ENCODE results near the gene FOXL3.
"Not testable (repeated sequence)": the region's sequence is repeated elsewhere in the genome, so short reads cannot be mapped to it uniquely, and the experiment has no call there.

Gene FOXL3

DNA sequence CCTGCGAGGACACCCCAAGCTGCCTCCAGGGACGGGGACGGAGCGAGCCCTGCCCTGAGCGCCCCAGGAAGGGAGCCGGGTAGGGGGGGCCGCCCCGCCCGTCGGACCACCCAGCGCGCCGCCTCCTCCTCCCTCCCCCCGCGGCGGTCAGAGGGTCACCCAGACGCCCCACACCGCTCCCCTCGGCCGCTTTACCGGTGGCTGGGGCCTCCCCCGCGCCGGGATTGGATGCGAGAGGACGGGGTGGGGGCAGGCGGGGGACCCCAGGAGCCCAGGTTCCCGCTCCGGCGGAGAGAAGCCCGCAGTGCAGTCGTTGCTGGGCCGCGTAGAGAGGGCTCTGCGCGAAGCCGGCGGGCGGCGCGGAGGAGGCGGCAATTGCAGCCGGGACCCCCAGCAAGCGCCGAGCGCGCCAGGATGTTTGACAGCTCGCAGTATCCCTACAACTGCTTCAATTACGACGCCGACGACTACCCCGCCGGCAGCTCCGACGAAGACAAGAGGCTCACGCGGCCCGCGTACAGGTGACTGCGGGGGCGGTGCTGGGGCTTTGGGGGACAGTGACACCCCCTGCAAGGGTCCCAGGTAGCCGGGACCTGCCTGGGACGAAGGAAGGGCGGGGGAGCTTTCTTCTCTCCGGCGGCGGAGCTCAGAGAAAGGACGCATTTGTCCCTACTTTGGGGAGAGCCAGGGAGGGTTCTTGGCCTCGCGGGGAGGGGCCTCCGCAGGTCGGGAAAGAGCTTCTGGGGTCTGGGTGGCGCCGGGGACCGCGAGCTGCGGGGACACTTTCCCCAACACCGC, at the start of gene FOXL3:
FOXL3 (plus strand) TSS at position 415 of the 798 bp plus-strand sequence; CDS start at position 415, 0 bp downstream.
- DNase-seq, result no peak

DNA sequence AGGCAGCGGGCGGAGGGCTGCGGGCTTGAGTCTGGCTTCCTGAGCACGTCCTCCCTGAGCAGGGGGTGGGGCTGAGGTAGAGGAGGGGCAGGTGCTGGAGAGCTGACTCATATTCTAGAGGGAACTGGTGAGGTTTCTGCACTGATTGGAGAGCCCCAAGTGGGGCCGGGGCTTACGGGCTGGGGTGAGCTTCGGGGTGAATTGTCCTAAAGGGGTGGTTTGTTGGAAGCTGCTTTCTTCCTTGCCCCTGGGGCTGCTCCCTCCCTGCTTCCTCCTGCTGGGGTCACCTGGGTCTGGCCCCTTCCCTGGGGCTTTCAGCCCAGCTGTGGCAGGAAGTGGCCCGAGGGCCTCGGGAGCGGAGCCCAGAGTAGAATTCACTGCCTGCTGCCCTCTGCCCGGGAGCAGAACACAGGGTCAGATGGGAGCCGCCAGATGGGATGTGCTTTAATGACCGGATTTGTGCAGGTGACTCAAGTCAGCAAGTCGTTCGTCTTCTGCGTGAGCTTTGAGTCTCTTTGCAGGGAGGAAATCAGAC, 49.0 kb upstream of the FOXL3 start:
- no peak for DNase-seq

DNA sequence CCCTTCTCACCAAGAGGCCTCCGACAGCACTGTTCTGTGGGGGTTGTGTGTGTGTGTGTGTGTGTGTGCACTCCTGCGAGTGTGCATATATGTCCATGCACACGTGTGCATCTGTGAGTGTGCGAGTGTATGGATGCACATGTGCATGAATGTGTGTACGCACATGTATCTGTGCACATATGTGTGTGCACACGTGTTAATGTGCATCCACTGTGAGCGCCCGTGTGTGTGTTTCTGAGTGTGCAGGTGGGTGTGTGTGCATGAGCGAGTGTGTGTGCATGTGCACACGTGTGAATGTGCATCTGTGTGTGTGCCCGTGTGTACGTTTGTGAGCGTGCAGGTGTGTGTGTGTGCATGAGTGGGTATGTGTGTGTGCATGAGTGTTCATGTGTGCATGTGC, 48.5 kb upstream of the FOXL3 start:
- no peak for DNase-seq

DNA sequence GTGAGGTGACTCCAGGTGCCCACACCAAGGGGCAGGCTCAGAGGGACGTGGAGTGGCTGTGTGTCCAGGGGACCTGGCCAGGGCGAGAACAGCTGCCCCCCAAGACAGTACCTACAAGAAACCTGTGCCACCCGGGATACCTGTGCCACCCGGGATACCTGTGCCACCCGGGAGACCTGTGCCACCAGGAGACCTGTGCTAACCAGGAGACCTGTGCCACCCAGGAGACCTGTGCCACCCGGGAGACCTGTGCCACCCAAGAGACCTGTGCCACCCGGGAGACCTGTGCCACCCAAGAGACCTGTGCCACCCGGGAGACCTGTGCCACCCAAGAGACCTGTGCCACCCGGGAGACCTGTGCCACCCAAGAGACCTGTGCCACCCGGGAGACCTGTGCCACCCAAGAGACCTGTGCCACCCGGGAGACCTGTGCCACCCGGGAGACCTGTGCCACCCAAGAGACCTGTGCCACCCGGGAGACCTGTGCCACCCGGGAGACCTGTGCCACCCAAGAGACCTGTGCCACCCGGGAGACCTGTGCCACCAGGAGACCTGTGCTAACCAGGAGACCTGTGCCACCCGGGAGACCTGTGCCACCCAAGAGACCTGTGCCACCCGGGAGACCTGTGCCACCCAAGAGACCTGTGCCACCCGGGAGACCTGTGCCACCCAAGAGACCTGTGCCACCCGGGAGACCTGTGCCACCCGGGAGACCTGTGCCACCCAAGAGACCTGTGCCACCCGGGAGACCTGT, 47.0 kb upstream of the FOXL3 start:
- DNase-seq, result not testable (repeated sequence)

DNA sequence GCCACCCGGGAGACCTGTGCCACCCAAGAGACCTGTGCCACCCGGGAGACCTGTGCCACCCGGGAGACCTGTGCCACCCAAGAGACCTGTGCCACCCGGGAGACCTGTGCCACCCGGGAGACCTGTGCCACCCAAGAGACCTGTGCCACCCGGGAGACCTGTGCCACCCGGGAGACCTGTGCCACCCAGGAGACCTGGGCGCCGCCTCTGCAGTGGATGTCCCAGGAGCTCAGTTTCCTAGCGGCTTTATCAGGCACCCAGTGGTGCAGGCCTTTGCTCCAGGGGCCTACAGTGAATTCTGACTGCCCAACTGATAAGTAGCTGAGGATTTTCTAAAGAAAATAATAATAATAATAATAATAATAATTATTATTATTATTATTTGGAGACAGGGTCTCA, 46.4 kb upstream of the FOXL3 start:
- DNase-seq, result not testable (repeated sequence)

DNA sequence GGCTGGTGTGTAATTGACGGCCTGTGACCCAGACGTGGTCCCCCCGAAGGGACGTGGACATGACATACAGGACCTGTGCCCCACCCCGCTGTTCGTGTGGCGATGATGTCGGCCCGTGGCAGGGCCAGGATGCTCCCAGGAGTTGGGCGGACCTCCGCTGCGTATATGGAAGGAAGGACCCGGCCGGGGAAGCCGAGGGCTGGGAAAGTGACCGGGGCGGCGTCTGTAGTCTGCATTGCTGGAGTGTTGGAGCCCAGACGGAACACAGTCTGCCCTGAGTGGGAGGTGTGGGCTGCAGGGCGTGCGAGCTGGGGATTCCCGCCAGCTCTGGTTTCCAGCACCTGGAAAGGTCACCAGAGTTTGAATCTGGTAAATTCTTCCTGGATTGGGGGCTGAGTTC, 45.0 kb upstream of the FOXL3 start:
- no peak for DNase-seq

DNA sequence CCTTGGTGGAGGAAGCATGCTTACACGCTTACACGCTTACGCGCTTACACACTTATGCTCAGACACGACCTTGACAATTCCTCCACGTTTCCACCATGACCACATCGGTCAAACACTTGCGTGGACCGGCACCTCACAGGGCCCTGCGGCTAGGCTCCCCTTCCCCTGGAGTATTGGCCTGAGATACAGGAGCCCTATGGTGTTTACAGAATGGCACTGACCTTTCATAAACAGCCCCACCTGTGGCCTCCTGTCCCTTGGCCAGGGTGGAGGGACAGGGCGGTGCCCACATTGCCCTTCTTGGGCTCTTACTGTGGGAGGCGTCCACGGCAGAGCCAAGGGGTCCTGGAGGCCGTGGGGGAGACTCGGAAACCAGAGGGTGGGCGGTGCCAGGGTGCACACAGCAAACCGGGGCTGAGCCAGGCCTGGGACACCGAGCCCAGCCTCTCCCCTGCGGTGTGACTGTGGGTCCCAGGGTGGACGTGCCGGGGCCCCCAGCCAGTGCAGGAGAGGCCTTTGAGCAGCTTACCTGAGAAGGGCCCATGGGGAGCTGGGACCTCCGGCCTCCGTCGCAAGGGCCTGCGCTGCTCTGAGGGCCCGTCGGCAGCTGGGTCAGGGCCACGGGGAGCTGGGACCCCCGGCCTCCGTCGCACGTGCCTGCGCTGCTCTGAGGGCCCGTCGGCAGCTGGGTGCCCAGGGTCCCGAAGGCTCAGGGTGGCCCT, 44.2 kb upstream of the FOXL3 start:
- no peak for DNase-seq

DNA sequence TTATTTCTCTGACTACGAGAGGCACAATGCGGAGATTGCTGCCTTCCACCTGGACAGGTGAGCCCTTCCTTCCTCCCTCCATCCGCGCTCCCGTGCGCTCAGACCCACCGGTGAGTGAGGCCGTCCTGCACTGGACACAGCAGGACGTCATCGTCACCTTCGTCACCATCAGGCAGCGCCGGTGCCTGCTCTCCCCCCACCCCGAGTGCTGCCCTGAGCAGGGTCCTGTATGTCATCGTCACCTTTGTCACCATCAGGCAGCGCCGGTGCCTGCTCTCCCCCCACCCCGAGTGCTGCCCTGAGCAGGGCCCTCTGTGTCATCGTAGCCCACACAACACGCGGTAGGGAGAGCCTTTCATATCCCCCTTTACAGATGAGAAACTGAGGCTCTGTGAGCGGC, 43.5 kb upstream of the FOXL3 start:
- DNase-seq, result no peak

DNA sequence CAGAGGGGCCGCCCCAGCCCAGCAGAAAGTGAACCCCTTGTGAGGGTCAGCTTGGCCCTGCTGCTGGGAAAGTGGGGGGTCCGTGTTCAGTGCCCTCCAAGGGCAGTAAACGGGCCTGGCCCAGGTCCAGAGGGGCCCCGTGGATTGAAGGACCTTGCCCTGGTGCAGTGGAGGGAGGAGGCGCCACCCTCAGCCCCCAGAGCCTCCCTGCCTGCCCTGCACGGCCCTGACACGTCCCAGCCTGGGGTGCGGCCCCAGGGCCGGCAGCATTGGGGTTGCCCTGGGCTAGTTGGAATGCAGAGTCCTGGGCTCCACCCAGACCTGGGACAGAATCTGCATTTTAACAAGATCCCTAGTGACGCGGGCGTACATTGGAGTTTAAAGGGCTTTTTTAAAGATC, 42.8 kb upstream of the FOXL3 start:
- no peak for DNase-seq

DNA sequence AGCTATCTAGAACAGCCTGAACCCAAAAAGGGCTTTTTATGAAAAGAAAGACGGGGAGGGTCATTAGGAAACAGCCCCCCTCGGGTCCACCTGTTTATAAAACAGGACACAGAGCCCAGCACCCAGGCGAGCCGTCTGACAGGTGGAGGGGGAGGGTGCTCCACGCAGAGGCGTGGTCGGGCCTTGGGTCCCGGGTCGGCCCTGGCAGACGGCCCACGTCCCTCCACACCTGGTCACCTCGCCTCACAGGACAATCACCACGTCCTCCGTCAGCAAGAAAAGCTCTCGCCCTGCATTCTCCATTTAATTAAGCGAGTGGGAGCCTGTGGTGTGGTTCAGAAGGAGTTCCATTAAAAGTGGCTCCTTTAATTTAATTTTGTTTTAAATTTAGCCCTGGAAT, 42.3 kb upstream of the FOXL3 start:
- no peak for DNase-seq

DNA sequence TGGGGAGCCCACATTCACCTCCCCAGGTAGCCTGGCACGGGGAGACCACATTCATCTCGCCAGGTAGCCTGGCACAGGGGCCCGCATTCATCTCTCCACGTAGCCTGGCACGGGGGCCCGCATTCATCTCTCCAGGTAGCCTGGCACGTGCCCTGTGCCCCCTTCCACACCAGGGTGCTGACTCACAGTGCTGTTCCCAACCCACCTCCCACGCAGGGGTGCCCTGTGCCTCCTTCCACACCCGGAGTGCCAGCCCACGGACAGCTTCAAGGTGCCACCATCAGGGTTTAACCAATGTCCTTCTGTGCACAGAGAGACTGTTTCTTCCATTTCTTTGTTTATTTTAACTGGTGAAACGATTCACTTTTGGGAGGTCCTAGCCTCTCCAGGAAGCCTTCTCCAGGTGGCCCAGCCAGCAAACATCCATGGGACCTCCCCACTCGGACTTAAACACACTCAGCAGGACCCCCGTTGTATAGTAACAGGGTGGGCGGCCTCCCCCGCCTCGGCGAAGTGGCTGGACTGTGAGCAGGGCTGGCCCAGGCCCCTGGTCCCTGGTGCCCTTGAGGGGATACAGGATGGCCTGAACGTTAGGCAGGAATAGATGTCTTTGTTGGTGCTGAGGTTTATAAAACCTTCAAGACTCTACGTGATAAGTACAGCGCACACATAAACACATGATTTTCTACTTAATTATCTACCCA, 41.1 kb upstream of the FOXL3 start:
- DNase-seq, result no peak

DNA sequence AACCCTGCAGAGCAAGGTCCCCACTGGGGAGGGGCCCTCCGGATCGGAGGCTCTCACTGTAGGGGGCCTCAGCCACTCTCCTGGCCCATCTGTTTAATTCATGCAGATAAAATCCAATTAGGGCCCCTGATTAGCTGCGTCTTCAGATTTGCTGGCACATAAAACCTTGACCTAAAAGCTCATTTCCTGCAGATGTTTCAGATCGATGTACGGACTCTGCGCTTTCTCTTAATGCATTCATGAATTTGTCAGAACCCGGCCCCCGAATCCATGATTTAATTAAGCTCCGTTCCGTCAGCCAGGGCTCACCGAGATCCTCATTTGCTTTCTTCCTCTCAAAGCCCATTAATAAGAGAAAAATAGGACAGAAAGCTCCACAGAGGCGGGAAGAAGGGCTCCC, 40.0 kb upstream of the FOXL3 start:
- DNase-seq, result no peak

DNA sequence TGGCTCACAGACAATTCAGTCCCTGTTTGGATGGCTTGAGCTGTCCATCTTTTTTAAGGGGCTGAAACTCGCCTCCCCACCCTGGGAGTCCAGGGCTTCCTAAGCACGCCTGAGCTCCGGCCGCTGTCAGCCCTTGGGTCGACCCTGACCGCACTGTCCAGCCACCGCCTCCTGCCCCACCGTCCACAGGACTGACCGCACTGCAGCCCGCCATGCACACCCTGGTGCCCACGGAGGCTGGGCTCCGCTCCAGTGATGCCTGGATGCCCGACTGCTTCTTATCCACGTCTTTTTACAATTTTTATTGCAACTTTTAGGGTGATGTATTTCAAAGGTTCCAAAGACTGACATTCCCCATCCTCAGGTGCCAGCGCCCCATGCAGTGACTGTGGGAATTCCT, 39.4 kb upstream of the FOXL3 start:
- no peak for DNase-seq

DNA sequence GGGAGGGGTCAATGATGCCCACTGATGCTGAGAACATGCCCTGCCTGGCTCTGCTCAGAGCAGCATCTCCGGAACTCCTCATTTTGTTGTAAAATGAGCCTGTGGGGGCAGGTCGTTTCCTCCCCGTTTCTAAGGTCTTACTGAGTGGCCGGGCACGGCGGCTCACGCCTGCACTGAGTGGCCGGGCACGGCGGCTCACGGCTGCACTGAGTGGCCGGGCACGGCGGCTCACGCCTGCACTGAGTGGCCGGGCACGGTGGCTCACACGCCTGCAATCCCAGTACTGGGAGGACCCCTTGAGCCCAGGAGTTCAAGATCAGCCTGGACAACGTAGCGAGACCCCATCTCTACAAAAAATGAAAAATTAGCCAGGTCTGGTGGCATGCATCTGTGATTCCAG, 39.0 kb upstream of the FOXL3 start:
- no peak for DNase-seq

DNA sequence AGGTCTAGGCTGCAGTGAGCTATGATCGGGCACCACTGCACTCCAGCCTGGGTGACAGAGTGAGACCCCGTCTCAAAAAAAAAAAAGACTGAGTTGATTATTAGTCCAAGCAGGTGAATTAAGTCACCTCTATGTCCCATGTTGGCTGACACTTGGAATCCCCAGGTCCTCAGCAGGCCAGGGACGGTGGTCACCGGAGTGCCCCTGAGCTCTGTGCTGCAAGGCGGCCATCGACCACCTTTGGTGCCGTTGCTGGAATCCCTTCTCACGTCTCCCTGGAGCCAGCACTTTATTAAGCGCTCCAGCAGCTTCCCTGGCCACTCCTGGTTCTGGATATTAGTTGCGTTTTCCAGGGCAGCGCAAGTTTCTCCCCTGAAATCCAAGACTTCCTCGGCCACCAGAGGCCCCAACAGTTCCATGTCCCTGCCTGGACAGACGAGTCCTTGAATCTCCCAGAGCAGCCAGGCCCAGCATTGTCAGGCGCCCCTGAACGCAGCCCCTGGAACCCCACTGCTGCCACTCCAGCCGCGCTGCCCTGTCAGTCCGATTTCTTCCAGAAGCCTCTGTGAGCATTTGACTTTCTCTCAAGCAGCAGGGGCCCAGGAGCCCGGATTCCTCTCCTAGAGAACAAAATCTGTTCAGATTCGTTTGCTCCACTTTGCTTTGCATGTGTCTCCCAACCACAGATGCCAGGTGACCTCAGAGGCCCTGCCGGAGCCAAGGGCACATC, 38.4 kb upstream of the FOXL3 start:
- no peak for DNase-seq

DNA sequence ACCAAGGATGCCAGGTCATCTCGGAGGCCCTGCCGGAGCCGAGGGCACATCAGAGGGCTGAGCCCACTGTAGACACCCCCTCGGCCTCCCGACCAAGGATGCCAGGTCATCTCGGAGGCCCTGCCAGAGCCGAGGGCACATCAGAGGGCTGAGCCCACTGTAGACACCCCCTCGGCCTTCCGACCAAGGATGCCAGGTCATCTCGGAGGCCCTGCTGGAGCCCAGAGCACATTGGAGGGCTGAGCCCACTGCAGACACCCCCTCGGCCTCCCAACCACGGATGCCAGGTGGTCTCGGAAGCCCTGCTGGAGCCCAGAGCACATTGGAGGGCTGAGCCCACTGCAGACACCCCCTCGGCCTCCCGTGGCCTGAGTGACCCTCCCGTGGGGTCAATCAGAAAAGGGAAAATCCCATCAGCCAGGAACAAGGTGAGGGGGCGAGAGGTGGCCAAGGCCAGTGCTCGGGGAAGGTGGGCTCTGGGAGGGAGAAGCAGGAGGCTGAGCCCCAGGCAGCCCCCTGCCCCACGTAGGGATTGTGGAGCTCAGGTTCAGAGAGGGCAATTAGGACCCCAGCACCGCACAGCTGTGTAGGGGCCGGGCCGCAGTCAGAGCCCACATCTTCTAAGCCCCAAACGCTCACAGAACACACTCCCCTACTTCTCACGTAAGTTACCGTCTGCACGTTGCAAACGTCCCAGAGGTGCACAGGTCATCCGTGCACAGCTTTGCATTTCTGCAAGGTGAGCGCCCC, 37.6 kb upstream of the FOXL3 start:
- no peak for DNase-seq

DNA sequence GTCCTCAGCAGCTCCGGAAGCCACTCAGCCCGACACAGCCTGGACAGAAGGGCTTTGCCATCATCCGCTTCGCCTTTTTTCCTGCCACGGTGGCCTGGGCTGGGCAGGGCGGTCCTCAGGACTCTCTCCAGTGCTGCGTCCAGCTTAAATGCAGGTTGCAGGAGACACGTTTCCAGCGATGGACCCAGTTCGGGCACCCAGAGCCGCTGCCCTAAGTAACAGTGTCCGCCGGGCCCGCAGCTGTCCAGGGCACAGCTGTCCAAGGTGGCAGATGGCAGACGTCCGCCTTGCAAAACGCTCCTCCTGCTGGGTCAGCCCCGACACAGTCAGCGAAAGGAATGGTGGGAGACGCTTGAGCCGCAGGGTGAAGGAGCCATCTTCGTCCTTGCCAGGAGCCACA, 37.0 kb upstream of the FOXL3 start:
- DNase-seq, result no peak

DNA sequence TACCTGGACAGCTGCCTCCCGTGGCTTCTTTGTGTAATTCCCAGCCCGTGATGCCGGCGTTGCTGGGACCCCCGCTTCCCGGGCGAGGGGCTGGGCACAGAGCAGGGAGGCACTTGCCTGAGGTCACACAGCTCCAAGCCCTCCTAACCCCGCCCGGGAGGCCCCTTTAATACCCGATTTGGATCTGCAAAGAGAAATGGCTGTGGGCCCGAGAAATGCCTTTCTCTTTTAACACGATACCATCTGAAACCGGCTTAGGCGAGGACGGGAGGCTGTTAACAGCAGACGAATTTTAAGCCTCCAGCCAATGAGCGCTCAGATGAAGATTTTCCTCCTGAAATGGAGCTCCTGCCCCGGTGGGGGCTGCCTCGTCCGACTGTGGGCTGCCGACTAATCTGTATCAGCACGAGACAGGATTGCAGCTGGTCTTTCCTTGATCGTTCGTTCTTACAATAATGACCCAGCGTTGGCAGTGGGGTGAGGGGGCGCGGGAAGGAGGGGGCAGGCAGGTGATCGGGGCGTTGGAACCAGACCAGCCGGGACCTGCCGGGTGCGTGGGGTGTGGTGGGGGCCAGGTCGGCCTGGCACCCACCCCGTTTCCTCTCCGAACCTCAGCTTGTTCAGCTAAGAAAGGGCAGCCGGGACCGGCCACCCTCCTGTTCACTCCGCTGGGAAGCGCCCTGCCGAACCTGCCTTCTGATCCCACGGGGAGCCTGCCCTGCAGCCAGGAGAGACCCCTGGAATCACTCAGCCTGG, 36.2 kb upstream of the FOXL3 start:
- no peak for DNase-seq

DNA sequence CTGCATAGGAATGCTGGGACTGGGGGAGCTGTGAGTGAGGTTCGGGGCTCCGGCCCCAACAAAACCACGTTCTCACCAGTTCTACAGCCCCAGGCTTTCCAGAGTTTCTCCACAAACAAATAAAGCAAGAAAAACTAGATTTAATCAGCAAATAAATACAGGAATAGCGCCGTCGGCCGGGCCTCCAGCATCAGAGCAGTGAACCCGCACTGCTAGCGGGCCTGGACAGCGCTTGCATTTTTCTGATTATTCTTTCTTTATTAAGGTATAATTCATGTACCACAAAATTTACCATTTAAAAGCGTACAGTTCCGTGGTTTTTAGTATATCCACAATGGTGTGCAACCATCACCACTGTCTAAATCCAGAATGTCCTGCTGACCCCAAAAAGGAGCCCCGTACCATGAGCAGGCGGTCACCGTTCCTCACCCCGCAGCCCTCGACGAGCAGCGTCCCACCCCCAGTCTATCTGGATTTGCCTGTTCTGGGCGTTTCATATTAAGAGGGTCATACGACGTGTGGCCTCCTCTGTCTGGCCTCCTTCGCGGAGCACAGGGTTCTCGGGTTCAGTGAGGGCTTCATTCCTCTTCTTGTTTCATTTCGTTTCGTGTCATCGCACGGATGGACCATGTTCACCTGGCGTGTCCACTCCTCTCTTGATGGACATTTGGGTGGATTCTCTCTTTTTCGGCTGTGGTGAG, 35.5 kb upstream of the FOXL3 start:
- DNase-seq, result no peak

DNA sequence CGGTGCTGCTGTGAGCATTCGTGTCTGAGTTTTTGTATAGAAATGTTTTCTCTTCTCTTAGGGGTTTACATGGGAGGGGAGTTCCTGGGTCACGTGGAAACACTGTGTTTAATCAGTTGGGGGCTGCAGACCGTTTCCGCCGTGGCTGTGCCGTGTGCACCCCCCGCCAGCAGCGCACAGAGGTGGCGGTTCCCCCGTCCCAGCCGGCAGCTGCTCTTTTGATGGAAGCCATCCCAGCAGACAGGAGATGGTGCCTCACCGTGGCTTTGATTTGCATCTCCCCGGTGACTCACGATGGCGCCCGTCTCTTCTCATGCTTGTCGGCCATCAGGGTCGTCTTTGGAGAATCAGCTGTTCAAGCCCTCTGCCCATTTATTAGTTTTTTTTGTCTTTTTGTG, 34.9 kb upstream of the FOXL3 start:
- DNase-seq, result no peak
